Body of pancreas (tissue), 4 donors: ENCODE results near the gene SPPL2C.

Experiments
- POLR2A ChIP-seq, 3 donors: fragments of 450-650 bp; IDR thresholded peaks; one replicate each; pipeline ENCODE4 v1.6.1; 2016; ENCODE audit warnings: antibody characterized with exemption in 3 of 3, mild to moderate bottlenecking in 2 of 3
- TF ChIP-seq, protein P1 (sequence below), 7 experiments: fragments of 450-650 bp in 4 of 7; fragments of 200-600 bp in 3 of 7; sonication (generic) in 3 of 7; IDR thresholded peaks; one replicate each; pipeline ENCODE4 v1.5.1; 2016 to 2019; ENCODE audit warnings: antibody characterized with exemption in 7 of 7

DNA sequence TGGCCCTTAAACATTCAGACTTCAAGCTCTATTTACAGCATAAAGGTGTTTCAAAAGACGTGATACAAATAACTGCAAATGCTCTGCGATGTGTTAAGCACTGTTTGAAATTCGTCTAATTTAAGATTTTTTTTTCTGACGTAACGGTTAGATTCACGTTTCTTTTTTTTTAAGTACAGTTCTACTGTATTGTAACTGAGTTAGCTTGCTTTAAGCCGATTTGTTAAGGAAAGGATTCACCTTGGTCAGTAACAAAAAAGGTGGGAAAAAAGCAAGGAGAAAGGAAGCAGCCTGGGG lies 49.0 kb downstream of the SPPL2C start:
- TF ChIP-seq, protein P1, sequence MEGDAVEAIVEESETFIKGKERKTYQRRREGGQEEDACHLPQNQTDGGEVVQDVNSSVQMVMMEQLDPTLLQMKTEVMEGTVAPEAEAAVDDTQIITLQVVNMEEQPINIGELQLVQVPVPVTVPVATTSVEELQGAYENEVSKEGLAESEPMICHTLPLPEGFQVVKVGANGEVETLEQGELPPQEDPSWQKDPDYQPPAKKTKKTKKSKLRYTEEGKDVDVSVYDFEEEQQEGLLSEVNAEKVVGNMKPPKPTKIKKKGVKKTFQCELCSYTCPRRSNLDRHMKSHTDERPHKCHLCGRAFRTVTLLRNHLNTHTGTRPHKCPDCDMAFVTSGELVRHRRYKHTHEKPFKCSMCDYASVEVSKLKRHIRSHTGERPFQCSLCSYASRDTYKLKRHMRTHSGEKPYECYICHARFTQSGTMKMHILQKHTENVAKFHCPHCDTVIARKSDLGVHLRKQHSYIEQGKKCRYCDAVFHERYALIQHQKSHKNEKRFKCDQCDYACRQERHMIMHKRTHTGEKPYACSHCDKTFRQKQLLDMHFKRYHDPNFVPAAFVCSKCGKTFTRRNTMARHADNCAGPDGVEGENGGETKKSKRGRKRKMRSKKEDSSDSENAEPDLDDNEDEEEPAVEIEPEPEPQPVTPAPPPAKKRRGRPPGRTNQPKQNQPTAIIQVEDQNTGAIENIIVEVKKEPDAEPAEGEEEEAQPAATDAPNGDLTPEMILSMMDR (IDR thresholded peaks at IDR 0.05) = no peak
- TF ChIP-seq POLR2A (IDR thresholded peaks at IDR 0.05) = no peak
